ENCODE results near the gene PPP1R15A. TPM values are rescaled to one million over a fixed set of nuclear protein-coding genes. Genes with fewer than 3 reads are reported as not detected.
A peak's percentile ranks its signal among the peaks of the same experiment; 100 is the strongest.
"Not testable (repeated sequence)": the region's sequence is repeated elsewhere in the genome, so short reads cannot be mapped to it uniquely, and the experiment has no call there.

PPP1R15A gene
- total RNA-seq, 6 experiments from 2014 or later = 70.2 to 97.3 (median 89.6) TPM

DNA sequence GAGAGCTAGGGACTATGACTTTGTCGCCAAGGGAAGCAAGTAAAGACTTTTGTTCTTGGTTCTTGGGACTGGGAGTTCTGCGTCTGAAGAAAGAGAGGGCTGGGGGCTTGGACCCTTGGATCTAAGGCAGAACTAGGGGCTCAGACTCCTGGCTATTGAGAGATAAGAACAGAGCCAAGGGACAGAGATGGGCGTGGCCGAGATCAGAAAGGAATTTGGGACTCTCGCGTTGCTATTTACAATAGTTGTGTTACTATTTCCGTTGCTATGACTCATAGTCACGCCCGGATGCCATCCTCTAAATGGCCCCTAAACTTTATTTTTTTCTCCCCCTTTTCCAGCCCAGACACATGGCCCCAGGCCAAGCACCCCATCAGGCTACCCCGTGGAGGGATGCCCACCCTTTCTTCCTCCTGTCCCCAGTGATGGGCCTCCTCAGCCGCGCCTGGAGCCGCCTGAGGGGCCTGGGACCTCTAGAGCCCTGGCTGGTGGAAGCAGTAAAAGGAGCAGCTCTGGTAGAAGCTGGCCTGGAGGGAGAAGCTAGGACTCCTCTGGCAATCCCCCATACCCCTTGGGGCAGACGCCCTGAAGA is 759 bp downstream of the PPP1R15A start:
- peak; percentile 93 for DNase-seq
- peak overlapping the region; percentile 100 for H3K27ac Mint-ChIP-seq
- H3K27me3 Mint-ChIP-seq (ENCODE audit: insufficient read depth) = peaks cover 55% of the 10 kb centered on the region
- peaks cover 43% of the 10 kb centered on the region for H3K4me1 Mint-ChIP-seq (ENCODE audit: low read depth)
- peaks cover 56% of the 10 kb centered on the region for H3K36me3 Mint-ChIP-seq (ENCODE audit: low read depth)
- TF ChIP-seq, protein P1, sequence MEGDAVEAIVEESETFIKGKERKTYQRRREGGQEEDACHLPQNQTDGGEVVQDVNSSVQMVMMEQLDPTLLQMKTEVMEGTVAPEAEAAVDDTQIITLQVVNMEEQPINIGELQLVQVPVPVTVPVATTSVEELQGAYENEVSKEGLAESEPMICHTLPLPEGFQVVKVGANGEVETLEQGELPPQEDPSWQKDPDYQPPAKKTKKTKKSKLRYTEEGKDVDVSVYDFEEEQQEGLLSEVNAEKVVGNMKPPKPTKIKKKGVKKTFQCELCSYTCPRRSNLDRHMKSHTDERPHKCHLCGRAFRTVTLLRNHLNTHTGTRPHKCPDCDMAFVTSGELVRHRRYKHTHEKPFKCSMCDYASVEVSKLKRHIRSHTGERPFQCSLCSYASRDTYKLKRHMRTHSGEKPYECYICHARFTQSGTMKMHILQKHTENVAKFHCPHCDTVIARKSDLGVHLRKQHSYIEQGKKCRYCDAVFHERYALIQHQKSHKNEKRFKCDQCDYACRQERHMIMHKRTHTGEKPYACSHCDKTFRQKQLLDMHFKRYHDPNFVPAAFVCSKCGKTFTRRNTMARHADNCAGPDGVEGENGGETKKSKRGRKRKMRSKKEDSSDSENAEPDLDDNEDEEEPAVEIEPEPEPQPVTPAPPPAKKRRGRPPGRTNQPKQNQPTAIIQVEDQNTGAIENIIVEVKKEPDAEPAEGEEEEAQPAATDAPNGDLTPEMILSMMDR (IDR thresholded peaks at IDR 0.05) = 0 out of 2 replicates have a peak, but pooled peaks have one; percentile 5
- peak overlapping the region; percentile 100 for H3K4me3 Mint-ChIP-seq
- peaks cover 23% of the 10 kb centered on the region for H3K9me3 Mint-ChIP-seq

DNA sequence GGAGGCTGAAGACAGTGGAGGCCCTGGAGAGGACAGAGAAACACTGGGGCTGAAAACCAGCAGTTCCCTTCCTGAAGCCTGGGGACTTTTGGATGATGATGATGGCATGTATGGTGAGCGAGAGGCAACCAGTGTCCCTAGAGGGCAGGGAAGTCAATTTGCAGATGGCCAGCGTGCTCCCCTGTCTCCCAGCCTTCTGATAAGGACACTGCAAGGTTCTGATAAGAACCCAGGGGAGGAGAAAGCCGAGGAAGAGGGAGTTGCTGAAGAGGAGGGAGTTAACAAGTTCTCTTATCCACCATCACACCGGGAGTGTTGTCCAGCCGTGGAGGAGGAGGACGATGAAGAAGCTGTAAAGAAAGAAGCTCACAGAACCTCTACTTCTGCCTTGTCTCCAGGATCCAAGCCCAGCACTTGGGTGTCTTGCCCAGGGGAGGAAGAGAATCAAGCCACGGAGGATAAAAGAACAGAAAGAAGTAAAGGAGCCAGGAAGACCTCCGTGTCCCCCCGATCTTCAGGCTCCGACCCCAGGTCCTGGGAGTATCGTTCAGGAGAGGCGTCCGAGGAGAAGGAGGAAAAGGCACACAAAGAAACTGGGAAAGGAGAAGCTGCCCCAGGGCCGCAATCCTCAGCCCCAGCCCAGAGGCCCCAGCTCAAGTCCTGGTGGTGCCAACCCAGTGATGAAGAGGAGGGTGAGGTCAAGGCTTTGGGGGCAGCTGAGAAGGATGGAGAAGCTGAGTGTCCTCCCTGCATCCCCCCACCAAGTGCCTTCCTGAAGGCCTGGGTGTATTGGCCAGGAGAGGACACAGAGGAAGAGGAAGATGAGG is 1.5 kb downstream of the PPP1R15A start:
- H3K4me3 Mint-ChIP-seq = peak overlapping the region; percentile 100
- peaks cover 23% of the 10 kb centered on the region for H3K9me3 Mint-ChIP-seq
- peaks cover 58% of the 10 kb centered on the region for H3K27me3 Mint-ChIP-seq (ENCODE audit: insufficient read depth)
- TF ChIP-seq, protein P1 (IDR thresholded peaks at IDR 0.05) = 0 out of 2 replicates have a peak, but pooled peaks have one; percentile 1
- H3K4me1 Mint-ChIP-seq (ENCODE audit: low read depth) = peaks cover 38% of the 10 kb centered on the region
- peak overlapping the region; percentile 100 for H3K27ac Mint-ChIP-seq
- H3K36me3 Mint-ChIP-seq (ENCODE audit: low read depth) = peaks cover 63% of the 10 kb centered on the region
- DNase-seq = no peak

GRCh38 chr19:48874303-48875135 is 2.3 kb downstream of the PPP1R15A start:
- Mint-ChIP-seq H3K4me1 (ENCODE audit: low read depth) (peaks cover 32% of the 10 kb centered on the region), H3K36me3 (ENCODE audit: low read depth) (peaks cover 64% of the 10 kb centered on the region), H3K27me3 (ENCODE audit: insufficient read depth) (peaks cover 63% of the 10 kb centered on the region), H3K27ac (peak overlapping the region; percentile 100), H3K9me3 (peaks cover 23% of the 10 kb centered on the region), H3K4me3 (peak overlapping the region; percentile 100)
- peak; percentile 71 for DNase-seq
- TF ChIP-seq, protein P1 (IDR thresholded peaks at IDR 0.05) = peak; percentile 32

DNA sequence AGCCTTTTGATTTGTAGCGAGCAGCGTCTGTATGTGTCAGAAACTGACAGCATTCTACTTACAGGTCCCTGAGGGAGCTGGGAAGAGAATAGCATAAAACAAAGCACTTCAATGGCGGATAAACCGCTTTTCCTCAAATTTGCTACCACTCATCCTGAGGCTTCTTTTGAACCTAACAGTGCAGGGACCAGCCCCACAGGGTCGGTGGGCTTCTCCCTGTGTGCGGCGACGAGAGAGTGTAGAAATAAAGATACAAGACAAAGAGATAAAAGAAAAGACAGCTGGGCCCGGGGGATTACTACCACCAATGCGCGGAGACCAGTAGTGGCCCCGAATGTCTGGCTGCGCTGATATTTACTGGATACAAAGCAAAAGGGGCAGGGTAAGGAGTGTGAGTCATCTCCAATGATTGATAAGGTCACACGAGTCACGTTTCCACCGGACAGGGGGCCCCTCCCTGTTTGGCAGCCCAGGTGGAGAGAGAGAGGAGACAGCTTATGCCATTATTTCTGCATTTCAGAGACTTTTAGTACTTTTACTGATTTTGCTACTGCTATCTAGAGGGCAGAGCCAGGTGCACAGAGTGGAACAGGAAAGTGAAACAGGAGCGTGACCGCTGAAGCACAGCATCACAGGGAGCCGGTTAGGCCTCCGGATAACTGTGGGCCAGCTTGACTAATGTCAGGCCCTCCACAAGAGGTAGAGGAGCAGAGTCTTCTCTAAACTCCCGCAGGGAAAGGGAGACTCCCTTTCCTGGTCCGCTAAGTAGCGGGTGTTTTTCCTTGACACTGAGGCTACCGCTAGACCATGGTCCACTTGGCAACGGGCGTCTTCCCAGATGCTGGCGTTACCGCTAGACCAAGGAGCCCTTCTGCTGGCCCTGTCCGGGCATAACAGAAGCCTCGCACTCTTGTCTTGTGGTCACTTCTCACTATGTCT is 4.1 kb downstream of the PPP1R15A start:
- Mint-ChIP-seq H3K36me3 (ENCODE audit: low read depth) (peaks cover 64% of the 10 kb centered on the region), H3K4me3 (peak overlapping the region; percentile 100), H3K9me3 (peaks cover 23% of the 10 kb centered on the region), H3K27me3 (ENCODE audit: insufficient read depth) (peaks cover 77% of the 10 kb centered on the region), H3K27ac (peak overlapping the region; percentile 100), H3K4me1 (ENCODE audit: low read depth) (peaks cover 32% of the 10 kb centered on the region)
- DNase-seq = not testable (repeated sequence)

DNA sequence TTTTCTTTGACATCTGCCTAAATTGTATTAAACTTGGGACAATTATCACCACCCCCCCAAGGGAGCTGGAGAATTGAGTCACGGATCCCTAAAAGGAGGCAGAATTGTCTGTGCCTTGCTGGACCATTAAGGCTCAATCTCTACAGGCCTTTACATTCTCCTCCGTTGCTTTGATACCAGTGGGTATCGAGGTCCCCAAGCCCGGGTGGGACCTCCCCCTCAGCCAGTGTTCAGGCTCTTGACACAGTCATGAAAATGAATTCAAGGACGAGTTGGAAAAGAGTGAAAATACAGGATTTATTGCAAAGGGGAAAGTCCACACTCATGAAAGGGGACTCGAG is 5.6 kb downstream of the PPP1R15A start:
- Mint-ChIP-seq H3K27ac (peak overlapping the region; percentile 68), H3K27me3 (ENCODE audit: insufficient read depth) (peaks cover 82% of the 10 kb centered on the region), H3K9me3 (peaks cover 26% of the 10 kb centered on the region), H3K4me1 (ENCODE audit: low read depth) (peaks cover 32% of the 10 kb centered on the region), H3K4me3 (peak overlapping the region; percentile 56), H3K36me3 (ENCODE audit: low read depth) (peaks cover 66% of the 10 kb centered on the region)
- DNase-seq = no peak
- TF ChIP-seq, protein P1 (IDR thresholded peaks at IDR 0.05) = no peak

Measured in HFFc6 (cell line).